HG02884 (cell line): ENCODE data around the gene MIPEP.

Experiments
- ATAC-seq: cut with Tn5 transposase; IDR thresholded peaks from one replicate; pipeline ENCODE4 v1.9.1; 2021; ENCODE audit warnings: mild to moderate bottlenecking, moderate library complexity; ENCODE audit not compliant: unreplicated experiment

Gene MIPEP

DNA sequence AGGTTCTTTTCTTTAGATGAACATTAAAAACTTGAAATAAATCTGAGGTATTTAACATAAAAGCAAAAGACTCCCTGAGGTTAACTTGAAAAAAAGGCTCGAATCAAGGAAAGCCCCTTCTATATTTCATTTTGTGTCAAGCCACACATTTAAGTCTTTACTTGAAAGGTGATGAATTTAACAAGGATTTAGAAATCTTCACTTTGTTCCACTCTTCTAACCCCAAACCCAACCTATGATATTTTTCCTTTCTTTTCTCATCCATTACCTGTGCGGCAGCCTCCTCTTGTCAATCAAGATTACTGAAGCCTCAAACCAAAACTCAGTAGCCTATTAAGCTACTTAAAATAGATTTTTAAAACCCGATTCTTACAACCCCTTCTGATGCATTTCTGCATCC, 33.8 kb downstream of the MIPEP start:
- no peak for ATAC-seq

DNA sequence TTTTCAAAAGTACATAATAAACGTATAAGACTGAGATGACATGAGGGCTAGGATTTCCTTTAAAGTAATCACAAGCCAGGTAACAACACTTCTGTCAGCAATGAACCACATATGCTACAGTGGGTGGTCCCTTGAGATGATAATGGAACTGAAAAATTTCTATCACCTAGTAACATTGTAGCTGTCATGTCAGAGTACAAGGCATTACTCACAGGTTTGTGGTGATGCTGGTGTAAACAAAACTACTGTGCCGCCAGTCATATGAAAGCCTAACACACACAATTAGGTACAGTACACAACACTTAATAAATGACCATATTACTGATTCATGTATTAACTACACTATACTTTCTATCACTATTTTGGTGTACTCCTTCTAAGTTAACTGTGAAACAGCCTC, 36.8 kb downstream of the MIPEP start:
- no peak for ATAC-seq

DNA sequence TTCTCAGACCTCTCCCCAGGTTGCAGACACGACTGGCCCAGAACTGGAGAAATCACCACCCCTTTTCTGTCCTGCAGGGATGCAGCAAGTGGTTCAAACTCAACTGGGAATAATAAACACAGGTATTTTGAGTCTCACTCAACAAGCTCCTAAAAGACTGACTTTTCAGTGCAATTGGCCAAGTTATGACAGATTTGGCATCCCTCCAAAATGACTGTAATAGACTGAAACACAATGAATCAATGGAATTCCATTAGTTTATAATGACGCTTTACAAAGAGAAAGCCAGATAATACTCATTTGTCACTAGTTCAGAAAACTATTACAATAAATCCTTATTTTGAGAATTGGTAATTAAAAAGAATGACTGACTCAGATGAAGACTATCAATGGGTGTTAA, 38.1 kb downstream of the MIPEP start:
- no peak for ATAC-seq

DNA sequence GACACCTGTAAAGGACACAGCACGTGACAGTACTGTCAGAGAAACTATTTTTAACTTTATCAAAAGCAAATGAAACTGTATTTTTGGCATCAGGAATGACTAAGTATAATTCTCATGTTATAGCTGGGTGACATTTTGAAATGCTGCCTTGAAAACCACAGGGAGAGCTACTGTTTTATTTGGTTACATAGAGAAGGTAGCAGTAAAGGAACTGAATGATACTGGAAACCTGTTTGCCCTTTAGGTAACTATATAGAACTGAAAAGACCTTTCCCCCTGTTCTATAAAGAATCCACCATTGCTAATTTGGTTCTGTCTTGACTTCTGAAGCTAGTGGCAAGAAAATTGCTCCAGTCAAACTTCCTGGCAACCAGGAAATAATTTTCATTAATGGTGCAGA, 39.1 kb downstream of the MIPEP start:
- ATAC-seq, result no peak

DNA sequence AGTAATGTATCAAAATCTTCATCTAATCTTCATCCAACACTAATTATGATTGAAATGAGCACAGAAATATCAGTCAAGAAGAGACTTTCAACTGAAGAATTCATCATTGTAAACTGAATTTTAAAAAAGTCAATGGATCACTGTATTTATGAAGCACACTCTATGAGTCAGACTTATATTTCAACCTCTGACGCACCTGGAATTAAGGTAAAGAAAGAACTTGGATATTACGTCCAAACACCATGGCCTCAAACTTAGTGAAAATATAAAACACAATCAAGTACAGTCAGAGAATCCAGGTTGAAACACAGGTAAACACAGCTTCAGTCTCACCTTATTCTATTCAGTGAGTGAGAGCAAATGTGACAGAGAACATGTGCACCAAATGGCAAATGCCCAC, 39.5 kb downstream of the MIPEP start:
- no peak for ATAC-seq

DNA sequence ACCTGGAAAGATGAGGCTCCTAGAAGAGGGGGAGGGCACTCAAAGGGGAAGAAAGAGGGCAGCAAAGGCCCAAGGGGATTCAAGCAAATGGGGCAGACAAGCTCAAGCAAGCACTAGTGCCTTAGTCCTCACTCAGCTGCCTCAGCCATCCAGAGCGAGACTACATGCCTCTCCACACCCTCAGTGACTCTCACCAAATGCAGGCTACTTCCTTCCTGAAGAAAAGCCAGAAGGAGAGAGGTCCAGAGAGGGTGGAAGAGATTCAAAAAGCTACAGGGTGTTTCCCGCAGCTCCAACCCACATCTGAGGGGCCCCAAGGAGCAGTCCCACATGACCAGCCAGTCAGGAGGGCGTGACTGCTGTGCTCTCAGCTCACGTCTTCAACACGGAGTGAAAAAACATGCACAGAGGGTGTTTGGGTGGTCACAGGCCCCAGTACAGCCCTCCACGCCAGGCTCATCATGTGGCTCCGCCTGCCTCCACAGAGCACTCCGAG, 40.5 kb downstream of the MIPEP start:
- no peak for ATAC-seq

DNA sequence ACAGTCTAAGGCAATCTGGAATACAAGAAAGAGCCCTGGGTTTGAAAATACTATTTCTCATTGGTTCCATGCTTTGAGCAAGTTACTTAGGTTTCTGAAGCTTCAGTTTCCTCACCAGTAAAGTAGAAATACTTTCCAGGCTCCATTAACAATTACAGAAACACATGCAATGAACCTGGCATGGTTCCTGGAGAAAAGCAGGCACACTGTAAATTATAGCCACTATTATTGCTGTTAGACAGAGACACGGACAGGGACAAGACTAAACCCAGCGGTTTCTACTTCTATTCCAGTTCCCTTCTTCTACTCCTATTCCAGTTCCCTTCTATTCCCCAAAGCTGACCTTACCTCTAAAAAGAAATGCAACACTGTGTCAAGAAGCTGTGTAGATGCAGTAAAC, 41.2 kb downstream of the MIPEP start:
- ATAC-seq, result no peak

DNA sequence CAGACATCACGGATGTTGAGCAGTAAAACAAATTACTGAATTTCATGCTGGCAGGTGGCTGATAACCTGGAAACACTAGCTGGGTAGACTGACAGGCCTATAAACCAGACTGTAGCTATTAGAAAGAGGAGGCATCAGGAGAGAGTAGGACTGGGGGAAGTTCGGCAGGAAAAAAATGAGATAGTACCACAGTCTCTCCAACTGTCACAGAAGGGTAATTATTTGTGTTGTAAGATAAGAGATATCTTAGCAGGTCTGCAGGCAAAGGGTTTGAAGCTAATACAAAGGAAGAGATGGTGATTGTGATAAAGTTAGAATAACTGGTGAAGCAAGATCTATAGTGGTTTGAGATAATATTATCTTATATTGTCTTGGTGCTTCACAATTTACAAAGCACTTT, 41.7 kb downstream of the MIPEP start:
- no peak for ATAC-seq

DNA sequence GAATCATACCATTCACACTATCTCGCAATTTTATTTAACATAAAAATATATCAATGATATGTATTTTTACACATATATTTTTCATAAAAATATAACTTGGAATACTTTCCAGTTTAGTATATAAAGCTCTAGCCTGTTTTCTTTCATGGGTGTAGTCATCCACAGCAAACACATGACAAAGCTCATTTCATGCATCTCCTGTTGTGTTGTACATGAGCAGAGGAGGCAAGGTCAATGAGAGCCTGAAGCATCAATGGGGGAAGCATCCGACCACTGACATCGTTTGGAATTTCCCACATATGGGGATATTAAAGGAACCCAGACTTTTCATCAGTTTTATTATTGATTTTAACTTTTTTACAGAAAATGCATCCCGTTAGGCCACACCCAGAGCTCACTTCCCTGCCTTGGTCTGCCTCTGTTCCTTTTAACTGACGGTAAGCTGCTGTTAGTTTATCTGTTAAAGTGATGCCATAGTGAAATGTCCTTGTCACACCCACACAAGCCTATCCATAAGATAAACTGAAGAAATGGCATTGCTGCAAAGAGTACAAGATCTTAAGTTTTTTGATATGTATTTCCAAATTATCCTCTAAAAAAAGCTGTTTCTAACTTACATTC, 44.0 kb downstream of the MIPEP start:
- ATAC-seq, result no peak

DNA sequence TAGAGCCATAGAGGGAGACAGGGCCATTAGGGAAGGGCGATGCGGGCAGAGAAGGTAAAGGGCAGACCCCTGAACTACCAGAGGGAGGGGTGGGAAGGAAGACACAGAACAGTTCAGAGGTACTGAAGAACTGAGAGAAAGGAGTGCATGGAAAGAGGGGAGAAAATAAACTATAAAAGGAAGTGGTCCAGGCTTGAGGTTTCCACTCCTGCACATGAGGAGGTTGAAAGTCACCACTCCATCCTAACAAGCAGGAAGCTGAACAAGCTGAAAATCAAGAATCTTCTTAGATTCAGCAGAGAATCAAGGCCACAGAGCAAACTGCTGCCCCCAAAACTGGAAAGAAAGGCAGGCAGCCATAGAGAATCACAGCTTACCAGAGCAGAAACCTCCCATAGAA, 45.1 kb downstream of the MIPEP start:
- no peak for ATAC-seq

DNA sequence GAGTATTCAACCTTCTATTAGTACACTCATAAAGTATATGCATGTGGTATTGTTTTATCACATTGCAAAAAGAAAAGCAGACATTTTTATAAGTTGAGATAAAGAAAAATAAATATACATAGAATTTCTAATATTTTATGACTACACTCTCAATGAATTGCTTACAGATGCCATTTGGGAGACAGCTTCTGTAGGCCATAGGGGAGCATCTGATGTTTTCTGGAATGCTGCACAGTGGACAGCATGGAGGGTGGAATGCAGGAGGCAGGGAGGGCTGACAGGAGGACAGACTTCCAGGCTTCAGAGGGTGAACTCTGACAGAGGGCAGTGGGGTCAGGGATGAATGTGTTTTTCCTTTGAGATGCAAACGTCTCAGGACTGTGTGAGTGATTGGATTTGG, 45.8 kb downstream of the MIPEP start:
- ATAC-seq, result no peak

DNA sequence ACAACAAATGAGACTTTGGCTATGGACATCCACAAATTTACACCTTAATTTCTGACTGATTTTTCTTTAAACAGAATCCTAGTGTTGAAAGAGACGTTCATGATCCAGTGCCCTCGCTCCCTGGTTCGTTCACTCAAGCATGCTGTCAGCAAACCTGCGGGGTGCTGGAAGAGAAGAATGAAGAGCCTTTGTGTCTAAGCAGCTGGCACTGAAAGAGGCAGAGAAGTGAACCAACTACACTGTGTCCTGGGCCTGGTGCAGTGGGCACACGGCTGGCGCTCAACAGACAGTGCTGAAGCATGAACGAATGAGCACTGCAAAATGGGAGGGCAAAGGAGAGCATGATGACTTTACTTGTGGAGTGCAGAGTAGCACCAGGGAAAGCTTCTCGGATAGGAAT, 46.8 kb downstream of the MIPEP start:
- ATAC-seq, result no peak

DNA sequence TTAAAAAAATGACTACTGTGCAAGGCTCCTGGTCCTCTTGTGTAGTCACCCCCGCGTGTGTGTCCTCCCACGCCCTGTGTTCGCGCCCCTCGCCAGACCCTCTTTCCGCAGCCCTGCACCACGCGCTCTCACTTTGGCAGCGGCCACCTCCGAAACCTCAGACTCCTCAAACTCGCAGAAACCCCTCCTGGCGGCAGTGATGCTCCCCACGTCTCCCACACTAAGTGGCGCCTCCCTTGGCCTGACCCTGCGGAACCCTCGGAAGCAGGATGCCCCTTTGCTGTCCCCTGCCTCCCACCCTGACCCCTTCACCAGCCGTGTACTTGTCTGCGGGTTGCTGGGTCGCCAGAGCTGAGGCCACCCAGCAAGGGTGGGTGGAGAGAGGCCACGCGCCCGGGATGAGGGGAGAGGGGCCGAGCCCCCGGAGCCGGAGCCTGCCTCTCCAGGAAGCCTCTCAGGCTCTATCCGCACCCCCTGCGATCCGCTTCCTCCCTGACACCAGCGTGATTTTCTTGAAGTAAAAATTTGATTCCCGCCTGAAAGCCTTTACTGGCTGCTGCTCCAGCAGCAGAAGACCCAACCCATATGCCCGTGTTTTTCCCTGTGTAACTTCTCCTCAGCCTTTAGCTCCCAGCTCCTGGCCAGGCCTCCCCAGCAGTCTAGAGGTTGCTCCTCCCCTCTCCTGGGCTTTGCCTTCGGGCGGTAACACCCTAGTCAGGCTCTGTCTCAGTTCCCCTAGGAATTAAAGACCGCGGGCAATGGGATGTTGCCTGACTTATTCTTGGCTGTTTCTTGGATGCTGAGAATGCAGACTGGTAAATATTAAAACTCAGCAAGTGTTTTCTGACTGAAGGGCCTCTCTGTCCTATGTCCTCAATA, 55.2 kb downstream of the MIPEP start:
- no peak for ATAC-seq

DNA sequence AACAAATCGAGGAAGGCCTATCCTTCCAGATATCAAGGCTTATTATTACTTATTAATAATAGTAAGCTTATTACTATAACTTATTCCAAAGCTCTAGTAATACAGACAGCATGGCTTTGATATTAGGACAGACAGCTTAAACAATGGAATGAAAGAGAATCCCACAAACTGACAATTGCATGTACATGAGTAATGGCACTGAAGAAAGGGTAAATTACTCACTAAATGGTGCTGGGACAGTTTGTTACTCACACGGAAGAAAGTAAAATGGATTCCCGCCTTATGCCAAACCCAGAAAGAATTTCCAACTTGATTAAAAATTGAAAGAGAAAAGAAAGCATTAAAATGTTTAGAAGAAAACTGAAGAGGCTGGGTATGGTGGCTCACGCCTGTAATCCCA, 60.3 kb downstream of the MIPEP start:
- no peak for ATAC-seq

DNA sequence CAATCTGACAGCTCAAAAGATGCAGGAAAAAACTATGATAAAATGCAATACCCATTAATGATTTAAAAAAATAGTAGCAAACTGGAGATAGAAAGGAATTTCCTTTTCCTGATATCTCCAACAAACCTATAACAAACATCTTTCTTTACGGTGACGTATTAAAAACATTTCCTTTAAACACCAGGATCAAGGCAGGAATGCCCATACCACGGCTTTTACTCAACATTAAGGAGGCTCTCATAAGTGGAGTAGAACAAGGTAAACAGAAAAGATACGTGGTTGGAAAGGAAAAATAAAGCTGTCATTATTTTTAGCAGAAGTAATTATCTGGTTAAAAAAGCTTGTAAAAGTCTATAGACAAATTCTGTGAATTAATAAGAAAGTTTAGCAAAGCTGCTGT, 61.1 kb downstream of the MIPEP start:
- no peak for ATAC-seq

DNA sequence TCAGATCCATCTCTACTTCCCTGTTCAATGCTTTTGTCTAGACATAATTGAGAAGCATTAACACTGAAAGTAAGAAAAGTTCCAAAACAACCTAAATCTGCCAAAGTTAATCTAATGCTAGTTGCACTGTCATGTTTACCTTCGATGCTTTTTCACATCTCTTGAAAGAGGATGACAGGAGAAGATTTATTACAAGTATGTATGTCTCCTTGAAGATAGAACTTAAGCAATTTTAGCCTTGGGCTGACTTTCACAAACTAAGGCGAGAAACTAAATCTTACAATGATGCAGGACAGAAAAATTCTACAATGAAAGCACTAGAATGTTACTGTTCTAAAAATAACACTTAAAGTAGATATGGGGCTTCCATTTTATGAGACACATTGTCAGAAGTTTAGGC, 64.0 kb downstream of the MIPEP start:
- no peak for ATAC-seq

DNA sequence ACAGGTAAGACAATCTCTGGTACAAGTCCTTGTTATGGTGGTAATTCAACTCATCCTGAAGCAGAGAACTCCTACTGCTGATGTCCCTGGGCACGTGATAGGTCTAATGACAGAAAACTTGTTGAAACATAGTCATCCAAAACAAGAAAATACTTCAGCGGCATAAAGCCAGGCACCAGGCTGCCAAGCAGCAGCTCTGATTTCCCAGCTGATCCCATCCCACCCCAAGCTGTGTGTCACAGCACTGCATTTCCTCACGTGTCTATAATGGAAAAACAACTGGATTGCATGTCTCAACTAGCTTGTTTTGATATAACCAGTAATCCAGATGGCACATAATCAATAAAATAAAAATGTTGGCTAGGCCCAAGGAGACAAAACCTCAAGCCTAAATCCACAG, 64.8 kb downstream of the MIPEP start:
- ATAC-seq, result no peak

DNA sequence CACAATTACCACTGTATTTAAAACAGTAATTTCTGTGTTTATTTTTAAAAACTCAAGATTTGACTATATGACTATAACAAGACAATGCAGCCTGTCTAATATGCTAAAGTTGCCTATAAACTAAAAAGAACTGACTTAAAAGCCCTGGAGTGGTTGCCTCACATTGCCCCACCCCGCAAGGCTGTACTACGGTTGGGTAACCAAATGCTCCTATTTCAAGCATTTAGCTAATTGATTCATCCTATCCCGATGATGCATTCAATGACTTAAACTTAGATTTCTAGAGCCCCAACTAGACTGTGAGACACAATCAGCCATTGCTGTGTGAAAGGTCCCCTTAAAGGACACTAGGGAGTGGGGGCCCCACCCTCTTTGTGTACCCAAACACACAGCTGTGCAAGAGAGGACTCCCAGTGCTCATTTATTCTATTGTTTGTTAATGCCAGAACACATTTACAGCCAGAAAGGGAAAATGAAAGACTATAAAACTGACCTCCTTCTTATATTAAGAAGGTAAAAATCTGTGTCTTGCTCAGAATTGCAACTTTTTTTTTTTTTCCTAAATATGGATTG, 66.9 kb downstream of the MIPEP start:
- no peak for ATAC-seq

DNA sequence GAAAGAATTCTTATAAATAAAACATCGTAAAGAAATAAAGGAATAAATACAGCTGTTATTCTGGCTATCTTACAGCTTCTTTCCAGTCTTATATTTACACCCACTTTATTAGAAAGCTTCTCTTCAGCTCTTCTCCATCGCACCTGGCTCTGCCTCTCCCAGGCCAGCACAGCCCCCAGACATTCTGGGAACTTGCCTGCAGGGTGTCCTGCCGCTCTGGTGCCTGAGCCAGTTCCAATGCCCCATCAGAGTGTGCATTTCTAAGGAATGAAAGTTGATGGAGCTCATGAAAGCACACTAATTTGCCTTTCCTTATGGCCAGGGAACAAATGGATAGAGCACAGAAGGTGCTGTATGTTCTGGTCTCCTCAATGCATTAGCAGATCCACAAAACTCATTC, 68.7 kb downstream of the MIPEP start:
- ATAC-seq, result no peak

DNA sequence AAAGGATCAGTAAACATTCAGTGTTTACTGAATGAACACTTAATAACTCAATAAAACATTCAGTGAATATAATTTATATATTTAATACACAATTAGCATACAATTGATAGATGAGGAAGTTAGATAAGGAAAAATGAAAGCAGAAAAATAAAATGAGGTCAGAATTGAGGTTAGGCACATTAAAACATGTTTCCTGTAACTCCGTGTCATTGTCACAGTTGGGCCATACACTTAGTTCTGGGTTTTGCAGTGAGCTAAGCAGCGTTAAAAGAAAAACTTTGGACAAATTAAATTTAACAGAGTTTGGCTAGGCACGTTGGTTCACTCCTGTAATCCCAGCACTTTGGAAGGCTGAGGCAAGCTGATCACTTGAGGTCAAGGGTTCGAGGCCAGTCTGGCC, 71.4 kb downstream of the MIPEP start:
- ATAC-seq, result no peak

DNA sequence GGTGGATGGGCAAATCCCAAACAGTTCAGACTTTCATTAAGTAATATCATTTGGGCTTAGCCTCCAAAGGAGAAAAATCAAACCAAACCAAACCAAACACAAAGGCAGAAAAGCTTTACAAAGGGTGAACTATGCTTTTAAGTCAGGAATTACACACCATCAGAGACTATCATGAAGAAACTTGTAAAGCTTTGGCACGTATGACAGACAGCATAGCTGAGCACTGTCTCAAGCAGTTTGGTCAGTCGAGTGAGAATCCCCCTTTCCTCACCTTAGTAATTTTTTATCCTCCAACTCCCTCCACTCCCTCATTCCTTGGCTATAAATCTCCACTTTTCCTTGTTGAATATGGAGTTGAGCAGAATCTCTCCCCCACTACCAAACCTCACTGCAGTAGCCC, 72.1 kb downstream of the MIPEP start:
- ATAC-seq, result no peak

DNA sequence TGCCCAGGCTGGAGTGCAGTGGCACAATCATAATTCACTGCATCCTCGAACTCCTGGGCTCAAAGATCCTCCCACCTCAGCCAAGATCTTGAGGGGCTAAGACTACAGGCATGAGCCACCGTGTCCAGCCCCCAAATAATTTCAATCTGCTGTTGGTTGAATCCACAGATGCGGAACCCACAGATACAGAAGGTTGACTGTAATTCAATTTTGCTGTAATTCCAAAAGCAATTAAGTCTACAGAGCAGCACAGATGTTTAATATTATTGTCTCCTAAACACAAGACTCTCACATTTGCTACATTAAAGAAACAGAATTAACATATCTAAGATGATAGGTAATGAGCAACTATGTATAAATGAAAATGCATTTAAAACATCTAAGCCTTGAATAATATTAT, 75.6 kb downstream of the MIPEP start:
- ATAC-seq, result no peak
